Stimulated activated CD8-positive, alpha-beta memory T cell treated with anti-CD3 and anti-CD28 coated beads, Interleukin-4, amount 100 ng/mL, for 48 hours (primary cell): Measurements from ENCODE around the gene SENP6.
"Not testable (repeated sequence)": the region's sequence is repeated elsewhere in the genome, so short reads cannot be mapped to it uniquely, and the experiment has no call there.

Source experiments
- DNase-seq: peaks from one replicate; pipeline ENCODE4 v3.0.0-alpha.2; 2020

Gene SENP6, protein sequence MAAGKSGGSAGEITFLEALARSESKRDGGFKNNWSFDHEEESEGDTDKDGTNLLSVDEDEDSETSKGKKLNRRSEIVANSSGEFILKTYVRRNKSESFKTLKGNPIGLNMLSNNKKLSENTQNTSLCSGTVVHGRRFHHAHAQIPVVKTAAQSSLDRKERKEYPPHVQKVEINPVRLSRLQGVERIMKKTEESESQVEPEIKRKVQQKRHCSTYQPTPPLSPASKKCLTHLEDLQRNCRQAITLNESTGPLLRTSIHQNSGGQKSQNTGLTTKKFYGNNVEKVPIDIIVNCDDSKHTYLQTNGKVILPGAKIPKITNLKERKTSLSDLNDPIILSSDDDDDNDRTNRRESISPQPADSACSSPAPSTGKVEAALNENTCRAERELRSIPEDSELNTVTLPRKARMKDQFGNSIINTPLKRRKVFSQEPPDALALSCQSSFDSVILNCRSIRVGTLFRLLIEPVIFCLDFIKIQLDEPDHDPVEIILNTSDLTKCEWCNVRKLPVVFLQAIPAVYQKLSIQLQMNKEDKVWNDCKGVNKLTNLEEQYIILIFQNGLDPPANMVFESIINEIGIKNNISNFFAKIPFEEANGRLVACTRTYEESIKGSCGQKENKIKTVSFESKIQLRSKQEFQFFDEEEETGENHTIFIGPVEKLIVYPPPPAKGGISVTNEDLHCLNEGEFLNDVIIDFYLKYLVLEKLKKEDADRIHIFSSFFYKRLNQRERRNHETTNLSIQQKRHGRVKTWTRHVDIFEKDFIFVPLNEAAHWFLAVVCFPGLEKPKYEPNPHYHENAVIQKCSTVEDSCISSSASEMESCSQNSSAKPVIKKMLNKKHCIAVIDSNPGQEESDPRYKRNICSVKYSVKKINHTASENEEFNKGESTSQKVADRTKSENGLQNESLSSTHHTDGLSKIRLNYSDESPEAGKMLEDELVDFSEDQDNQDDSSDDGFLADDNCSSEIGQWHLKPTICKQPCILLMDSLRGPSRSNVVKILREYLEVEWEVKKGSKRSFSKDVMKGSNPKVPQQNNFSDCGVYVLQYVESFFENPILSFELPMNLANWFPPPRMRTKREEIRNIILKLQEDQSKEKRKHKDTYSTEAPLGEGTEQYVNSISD

DNA sequence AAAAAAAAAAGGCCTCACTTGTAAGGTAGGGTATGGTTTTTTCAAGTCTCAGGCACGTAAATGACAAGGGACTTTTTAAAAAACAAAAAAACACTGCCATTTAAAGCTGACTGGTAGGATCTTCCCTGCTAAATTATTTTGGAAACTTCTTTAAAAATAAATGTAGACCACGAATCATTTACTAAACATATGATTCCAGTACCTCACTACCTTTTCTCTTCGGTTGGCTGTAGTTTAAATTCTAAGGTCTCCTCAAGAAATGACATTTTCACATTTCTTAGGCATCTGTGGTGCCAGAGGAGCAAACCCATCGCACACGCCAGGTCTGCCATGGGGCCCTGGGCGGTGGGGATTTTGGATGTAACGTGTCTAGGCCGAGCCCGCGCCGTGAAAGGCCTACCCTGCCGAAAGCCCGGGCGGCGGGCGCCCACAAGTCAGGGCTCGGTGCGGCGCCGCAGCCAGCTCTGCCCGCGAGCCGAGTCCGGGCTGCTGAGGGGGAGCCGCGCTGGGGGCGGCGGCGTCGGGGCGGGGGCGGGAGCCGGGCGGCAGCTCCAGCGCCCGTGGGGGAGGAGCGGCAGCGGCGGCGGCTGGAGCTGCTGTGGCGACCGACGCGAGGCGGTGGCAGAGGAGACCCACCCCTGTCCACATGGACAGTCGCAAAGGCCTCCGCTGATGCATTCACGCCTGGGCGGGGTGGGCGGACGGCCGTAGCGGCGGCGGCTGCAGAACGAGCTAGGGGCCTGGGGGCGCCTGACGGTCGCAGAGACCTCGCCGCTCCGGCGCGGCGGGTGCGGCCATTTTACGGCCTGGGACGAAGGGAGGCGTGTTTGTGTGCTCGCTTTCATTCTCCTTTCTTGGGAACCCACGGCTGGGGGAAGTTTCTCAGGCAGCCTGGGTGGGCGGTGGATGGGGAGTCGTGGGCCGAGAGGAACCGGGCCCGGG, at the start of gene SENP6:
Gene SENP6 (plus strand): TSS at position 577 of the 942 bp plus-strand sequence. CDS start 645 bp downstream, outside the sequence.
- peak; percentile 75 for DNase-seq

DNA sequence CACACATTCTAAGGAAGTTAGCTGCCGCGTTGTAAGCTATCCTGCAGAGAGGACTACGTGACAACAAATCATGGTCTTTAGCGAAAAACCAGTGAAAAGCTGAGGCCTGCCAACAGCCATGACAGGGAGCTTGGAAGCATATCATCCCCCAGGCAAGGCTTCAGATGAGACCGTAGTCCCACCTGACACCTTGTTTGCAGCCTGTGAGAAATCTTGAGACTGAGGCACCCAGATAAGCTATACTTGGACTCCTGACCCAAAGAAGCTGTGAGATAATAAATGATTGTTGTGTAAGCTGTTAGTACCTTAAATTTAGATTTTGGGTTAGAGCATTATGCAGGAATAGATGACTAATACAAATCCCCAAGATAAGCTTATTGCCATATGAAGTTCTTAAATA, 45.4 kb upstream of the SENP6 start:
- no peak for DNase-seq

DNA sequence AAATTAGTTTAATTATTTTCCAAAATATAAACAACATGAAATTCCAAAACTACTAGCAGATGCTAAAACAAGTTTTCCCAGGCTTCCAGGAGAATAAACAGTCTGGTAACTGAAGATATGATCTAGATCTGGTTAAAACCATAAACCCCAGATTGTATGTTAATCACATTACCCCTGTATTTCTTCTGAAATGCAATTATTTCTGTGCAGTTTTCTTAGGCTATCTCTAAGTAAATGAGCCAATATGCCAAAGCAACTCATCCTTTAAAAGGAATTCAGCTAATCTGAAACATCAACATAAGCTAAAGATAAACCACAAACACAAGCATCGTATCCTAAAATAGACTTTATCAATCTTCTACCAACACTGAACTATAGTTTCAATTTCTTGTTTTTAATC, 44.6 kb upstream of the SENP6 start:
- no peak for DNase-seq

DNA sequence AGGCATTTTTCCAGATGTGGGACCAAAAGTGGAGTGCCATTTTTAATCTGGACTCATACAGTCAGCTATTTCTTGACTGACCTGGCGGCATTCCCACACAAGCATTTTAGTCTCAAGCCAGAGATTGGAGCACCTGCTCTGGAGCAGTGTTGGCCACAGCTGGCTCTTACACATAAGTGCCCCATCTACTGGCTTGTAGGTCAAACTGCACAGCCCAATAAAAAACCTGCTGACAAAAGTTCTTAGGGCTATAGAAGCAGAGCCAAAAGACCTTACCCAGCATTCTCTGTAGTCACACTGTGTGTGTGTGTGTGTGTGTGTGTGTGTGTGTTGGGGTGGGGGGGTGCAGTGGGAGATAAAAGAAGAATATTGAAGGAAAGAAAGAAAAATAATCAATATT, 38.6 kb upstream of the SENP6 start:
- no peak for DNase-seq

DNA sequence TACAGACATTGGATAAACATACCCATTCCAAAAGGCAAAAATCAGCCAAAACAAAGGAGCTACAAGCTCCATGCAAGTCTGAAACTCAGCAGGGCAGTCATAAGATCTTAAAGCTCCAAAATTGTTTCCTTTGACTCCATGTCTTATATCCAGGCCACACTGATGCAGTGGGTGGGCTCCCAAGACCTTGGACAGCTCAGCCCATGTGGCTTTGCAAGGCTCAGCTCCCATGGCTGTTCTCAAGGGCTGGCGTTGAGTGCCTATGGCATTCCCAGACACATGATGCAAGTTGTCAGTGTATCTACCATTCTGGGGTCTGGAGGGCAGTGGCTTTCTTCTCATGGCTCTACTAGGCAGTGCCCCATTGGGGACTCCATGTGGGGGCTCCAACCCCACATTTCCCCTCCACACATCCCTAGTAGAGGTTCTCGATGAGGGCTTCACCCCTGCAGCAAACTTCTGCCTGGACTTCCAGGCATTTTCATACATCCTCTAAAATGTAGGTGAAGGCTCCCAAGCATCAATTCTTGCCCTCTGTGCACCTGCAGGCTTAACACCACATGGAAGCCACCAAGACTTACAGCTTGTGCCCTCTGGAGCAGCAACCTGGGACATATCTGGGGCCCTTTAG, 35.4 kb upstream of the SENP6 start:
- DNase-seq = no peak

DNA sequence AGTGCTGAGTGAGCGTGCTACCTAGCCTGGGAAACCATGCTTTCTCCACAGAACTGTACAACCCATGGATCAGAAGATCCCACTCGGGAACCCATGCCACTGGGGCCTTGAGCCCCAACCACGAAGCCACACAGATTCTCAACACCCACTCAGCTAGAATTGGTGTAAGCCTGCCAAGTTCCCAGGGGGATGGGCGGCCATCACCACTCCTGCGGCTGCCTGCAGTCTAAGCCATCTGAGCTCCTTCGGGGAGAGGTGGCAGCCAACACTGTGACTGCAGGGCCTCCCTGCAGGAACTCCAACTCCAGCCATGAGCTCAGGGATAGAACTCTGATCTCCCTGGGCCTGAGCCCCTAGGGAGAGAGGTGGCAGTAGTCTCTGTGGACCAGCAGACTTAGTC, 33.6 kb upstream of the SENP6 start:
- no peak for DNase-seq

DNA sequence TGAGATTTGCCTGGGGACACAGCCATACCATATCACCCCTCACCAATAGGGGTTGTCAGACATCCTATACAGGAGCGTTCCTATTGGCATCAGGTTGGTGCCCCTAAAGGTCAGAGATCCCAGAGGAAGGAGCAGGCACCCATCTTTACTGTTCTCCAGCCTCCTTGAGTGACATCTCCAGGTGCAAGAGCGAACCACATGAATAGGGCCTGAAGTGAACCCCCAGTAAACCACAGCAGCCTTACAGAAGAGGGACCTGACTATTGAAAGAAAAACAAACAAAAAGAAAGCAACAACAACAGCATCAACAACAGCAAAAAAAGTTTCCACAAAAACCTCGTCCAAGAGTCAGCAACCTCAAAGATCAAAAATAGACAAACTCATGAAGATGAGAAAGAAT, 32.7 kb upstream of the SENP6 start:
- no peak for DNase-seq

DNA sequence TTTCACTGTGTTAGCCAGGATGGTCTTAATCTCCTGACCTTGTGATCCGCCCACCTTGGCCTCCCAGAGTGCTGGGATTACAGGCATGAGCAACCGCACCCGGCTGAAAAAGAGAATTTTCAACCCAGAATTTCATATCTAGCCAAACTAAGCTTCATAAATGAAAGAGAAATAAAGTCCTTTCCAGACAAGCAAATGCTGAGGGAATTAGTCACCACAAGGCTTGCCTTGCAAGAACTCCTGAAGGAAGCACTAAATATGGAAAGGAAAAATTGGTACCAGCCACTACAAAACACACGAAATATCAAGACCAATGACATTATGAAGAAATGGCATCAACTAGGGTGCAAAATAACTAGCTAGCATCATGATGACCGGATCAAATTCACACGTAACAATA, 31.0 kb upstream of the SENP6 start:
- DNase-seq = not testable (repeated sequence)

DNA sequence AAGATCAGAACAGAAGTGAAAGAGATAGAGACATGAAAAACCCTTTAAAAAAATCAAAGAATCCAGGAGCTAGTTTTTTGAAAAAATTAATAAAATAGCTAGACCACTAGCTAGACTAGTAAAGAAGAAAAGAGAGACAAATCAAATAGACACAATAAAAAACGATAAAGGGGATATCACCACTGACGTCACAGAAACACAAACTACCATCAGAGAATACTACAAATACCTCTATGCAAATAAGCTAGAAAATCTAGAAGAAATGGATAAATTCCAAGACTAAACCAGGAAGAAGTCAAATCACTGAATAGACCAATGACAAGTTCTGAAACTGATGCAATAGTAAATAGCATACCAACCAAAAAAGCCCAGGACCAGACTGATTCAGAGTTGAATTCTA, 29.6 kb upstream of the SENP6 start:
- DNase-seq = no peak

DNA sequence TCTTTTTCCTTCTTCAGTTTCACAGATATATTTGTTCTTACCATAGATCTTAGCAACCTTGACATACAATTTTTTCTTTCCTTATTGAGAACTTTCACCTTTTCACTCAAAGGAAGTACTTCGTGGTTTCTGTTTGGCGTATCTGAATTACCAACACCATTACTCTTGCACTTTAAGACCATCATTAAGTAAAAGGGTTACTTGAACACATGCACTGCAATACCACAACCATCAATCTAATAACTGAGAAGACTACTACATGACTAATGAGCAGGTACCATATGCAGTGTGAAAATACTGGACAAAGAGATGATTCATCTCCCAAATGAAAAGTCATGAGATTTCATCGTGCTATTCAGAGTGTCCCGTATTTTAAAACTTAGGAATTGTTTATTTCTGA, 21.7 kb upstream of the SENP6 start:
- DNase-seq = no peak

DNA sequence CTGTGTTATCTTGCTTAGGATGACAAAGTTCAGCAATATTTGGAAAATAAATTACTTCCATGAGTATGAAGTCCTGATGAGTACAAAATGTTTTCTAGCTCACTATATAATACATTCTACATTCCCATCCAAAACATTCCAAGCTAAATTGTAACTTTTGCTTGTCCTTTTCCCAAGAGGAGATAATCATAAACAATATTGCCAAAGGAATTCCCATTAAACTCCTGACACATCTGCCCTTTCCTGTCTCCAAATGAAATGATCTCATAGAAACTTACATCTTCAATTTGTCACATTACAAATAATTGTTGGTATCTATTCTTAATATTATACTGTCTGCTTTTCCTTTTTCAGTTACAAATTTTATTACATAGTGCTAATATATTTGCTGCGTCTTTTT, 20.4 kb upstream of the SENP6 start:
- no peak for DNase-seq

DNA sequence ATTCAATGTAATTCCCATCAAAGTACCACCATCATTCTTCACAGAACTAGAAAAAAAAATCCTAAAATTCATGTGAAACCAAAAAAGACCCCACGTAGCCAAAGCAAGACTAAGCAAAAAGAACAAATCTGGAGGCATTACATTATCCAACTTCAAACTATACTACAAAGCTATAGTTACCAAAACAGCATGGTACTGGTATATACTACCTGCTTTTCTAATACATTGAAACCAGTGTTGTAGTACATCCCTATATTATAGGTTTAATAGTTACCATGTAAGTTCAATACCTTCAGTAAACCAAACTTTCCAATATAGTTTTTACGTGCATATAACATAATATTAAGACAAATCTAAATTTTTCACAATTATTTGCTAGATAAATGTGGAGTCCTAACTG, 17.1 kb upstream of the SENP6 start:
- not testable (repeated sequence) for DNase-seq

DNA sequence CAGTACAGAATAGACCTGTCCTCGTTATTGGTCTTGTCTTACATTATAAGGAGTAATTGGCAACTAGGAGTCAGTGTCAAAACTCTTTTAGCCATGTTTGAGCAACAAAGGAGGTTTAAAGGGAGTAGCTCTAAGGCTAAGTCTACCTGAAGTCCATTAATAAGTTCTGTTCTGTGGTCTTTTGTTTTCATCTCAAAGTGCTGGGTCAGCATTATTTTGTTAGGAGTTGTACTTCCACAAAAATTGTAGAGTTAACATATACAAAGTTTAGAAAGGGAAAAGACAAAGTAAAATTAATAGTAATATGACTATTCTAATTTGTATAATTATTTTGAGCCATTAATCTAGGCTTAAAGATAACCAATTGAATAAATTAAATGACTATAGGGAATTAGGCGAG, 12.7 kb upstream of the SENP6 start:
- no peak for DNase-seq

DNA sequence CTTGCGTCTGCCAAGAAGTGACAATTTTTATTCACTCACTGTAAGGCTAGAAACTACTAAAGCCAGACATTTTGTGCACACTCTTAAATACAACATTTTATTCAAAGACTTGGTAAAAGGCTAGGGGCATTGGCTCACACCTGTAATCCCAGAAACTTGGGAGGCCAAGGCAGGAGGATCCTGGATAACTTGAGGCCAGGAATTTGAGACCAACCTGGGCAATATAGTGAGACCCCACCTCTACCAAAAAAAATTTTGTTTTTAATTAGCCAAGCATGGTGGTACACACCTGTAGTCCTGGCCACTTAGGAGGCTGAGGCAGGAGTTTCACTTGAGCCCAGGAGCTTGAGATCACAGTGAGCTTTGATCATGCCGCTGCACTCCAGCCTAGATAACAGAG, 11.3 kb upstream of the SENP6 start:
- DNase-seq = no peak

DNA sequence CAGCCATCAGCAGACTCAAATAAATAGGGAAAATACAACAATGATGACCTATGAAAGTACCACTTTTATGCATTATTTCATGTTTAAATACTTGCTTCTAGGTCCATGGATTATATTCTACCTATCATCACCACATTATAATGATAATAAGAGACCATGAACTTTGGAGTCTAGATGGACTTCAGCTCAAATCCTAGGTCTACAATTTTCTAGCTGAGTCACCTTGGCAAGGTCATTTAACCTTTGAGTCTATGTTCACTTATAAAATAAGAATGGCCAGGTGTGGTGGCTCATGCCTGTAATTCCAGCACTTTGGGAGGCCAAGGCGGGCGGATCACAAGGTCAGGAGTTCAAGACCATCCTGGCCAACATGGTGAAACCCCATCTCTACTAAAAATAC, 5.3 kb upstream of the SENP6 start:
- DNase-seq = not testable (repeated sequence)

DNA sequence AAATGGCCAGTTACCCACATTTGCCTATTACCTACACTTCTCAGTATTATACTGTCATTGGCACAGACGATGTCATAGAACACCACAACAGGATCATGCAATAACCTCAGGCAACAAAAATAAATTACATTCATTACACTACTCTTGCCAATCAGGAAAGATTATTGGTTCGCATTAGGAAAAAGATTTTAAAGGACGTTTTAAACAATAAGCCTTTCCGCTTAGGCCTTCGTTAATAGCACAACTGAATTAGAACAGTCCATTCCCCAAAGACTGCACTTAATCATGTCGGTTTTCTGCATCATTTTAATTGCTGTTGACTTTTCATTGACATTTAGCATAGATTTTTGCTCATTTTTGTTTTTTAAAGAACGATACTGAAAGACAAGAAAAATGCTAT, 912 bp upstream of the SENP6 start:
- no peak for DNase-seq

DNA sequence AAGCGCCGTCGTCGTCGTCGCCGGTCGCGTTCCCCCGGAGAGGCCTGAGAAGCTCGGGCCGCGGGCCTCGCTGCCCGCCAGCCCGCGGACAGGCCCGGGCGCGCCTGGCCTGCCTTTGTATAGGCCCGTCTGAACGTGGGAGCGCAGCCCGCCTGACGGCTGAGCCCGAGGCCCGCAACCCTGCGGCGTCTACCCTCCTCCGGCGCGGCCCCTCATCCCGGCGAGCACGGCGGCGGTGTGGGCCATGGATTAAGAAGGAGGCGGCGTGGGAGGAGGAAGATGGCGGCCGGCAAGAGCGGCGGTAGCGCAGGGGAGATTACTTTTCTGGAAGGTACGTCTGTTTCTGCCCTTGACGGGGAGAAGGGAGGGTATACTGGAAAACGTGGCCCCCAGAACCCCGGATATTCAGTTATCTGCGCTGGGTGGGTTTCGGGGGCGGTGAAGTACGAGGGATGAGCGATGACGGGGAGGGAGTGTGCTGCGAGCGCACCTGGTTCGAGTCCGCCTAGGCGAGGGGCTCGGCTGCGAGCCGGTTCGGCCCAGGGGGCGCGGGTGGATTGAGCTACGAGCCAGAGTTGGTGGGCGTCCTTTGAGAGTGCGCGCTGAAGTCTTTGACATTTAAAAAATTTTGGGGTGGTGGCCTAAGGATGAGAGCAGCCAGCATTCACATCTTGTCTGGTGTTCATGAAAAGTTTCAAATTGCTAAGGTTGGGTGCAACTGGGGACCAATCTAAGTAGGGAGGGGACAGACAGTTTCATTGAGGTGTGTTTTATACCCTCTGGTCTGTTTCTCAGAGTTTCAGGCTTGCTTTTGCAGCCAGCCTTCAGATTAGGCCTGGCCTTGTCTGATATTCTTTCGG, 796 bp downstream of the SENP6 start:
- DNase-seq = peak; percentile 73

DNA sequence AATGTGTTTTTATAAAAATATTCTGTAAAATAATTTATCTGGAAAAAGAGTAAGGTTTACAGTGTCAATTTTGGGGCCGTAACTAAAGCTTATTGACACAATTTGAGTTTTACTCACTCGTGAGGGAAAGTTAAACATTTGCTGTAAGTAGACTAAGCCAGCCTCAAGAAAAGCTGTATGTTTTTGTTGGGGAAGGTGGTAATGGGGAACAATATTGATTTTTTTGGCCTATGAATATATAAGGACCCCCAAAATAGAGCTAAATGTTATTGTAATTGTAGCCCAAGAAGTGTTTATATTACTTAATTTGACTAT, 1.4 kb downstream of the SENP6 start:
- no peak for DNase-seq

DNA sequence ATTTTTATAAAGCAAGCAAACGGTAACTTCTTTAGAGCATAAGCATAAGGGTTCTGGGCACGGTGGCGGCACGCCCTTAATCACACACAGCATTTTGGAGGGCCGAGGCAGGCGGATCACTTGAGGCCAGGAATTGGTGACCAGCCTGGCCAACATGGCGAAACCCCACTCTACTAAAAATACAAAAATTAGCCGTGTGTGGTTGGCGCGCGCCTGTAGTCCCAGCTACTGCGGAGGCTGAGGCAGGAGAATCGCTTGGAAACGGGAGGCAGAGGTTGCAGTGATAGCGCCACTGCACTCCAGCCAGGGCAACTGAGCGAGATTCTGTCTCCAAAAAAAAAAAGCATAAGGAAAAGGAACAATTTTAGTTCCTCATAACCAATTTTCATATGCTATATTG, 2.6 kb downstream of the SENP6 start:
- DNase-seq = no peak

DNA sequence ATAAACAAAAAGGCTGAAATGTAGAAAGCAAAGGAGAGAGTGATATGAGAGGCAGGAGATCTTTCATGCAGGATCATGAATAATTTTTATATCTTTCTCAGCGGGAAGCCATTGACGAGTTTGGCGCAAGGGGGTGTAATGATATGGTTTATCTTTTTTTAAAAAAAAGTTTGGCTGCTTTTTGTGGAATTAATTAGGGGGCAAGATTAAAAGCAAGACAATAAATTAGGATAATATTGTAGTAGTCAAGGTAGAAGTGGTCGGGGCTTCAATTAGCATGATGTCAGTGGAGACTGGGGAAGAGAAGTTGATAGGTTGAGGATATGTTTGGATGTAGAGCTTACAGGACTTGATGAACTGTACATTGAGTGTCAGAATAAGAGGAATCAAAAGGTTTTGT, 4.0 kb downstream of the SENP6 start:
- DNase-seq = no peak

DNA sequence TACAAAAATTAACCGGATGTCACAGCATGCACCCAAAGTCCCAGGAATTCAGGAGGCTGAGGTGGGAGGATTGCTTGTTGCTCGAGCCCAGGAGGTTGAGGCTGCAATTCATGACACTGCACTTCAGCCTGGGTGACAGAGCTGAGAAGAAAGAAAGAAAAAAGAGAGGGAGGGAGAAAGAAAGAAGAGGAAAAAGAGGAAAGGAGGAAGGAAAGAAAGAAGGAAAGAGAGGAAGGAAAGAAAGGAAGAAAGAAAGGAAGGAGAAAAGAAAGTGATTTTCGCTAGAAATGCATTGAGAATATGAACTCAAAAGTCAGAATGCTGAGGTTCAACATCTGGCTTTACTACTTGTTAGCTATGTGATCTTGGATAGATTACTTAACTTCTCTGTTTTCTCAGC, 6.6 kb downstream of the SENP6 start:
- DNase-seq = no peak
